ENCODE measurements around the gene MGAT1. TPM values are rescaled to one million over a fixed set of nuclear protein-coding genes. Genes with fewer than 3 reads are reported as not detected.

MGAT1 gene
- total RNA-seq, 4 donors from 2014 or later, result 100 to 138 (median 115) TPM

DNA sequence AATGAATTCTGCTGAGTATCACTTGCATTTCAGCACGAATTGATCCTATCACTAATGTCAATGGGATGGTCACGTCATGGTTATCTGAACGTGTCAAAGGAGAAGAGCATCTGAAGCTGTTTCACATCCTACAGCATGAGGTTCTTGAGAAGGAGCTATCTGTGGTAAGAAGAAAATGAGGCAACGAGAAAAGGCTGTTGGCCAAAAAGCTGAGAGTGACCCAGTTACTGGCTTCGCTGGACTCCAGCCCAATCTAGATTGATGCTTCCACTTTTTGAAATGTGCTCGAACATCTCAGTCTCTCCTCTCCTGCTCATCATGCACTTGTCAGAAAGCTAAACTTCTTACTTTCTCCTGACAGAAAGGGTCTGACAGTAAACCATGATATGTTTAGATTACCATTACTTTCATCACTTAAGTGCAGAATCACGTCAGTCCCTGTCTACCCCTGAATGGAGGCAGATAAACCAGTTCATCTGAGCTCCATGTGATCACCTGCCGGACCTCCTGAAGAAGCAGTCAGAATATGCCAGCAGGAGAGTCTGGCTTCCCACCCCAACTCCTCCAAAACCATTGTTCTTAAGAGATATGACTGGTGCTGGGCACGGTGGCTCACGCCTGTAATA is 22.5 kb downstream of the MGAT1 start:
- no peaks in the 10 kb centered on the region for H3K36me3 ChIP-seq
- in situ Hi-C loops (cut with MboI; ENCODE audit: low sequenced_read_pairs in 4 of 4) (loop anchor here in 2 of 4 donors (5.0 to 10.0 kb wide), 2 partner anchors 92 to 375 kb away; no protein-coding TSS in a partner anchor), intact Hi-C loops (cut with DNase I; ENCODE audit: low total_unique reads) (loop anchor here (10.0 kb wide), 1 partner anchor 375 kb away; no protein-coding TSS in a partner anchor)
- ATAC-seq (no peak), DNase-seq (no peak)
- H3K4me1 ChIP-seq, result peaks cover 0 to 8% of the 10 kb centered on the region in 2 donors
- no peak overlapping the region for H3K4me3 ChIP-seq
- H3K27ac ChIP-seq, result no peak overlapping the region
- H3K9me3 ChIP-seq, result no peaks in the 10 kb centered on the region
- TF ChIP-seq POLR2A (IDR thresholded peaks at IDR 0.05) (no peak), CTCF (IDR thresholded peaks at IDR 0.05 in 4 of 5, conservative IDR thresholded peaks at IDR 0.05 in 1 of 5) (no peak)
- no peaks in the 10 kb centered on the region for H3K27me3 ChIP-seq

DNA sequence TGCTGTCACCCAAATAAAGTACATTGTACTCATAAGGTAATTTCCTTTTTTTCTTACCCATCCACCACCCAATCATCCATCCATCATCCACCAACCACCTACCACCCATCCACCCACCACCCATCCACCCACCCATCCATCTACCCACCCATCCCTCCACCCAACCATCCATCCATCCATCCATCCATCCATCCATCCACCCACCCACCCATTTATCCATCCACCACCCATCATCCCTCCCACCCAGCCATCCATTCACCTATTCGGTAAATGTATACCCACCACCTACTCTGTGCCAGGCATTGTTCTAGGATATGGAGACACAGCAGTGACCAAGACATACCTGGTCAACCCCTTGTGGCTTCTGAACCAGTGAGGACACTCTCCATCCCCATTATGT is 25.1 kb downstream of the MGAT1 start:
- no peaks in the 10 kb centered on the region for H3K9me3 ChIP-seq
- DNase-seq (no peak), ATAC-seq (no peak)
- no peak overlapping the region for H3K27ac ChIP-seq
- H3K4me3 ChIP-seq, result no peak overlapping the region
- no peaks in the 10 kb centered on the region for H3K27me3 ChIP-seq
- in situ Hi-C loops (cut with MboI; ENCODE audit: low sequenced_read_pairs in 4 of 4), result no loop called here
- intact Hi-C loops (cut with DNase I; ENCODE audit: low total_unique reads), result no loop called here
- no peaks in the 10 kb centered on the region for H3K4me1 ChIP-seq
- no peak for TF ChIP-seq POLR2A (IDR thresholded peaks at IDR 0.05)
- TF ChIP-seq CTCF (IDR thresholded peaks at IDR 0.05 in 4 of 5, conservative IDR thresholded peaks at IDR 0.05 in 1 of 5), result no peak
- no peaks in the 10 kb centered on the region for H3K36me3 ChIP-seq

- H3K9me3 ChIP-seq, result no peaks in the 10 kb centered on the region
- no peaks in the 10 kb centered on the region for H3K36me3 ChIP-seq
- H3K4me3 ChIP-seq, result no peak overlapping the region
- no peak overlapping the region for H3K27ac ChIP-seq
- intact Hi-C loops (cut with DNase I; ENCODE audit: low total_unique reads), result no loop called here
- H3K4me1 ChIP-seq, result no peaks in the 10 kb centered on the region
- in situ Hi-C loops (cut with MboI; ENCODE audit: low sequenced_read_pairs in 4 of 4), result no loop called here
- no peak for TF ChIP-seq CTCF (IDR thresholded peaks at IDR 0.05 in 4 of 5, conservative IDR thresholded peaks at IDR 0.05 in 1 of 5)
- TF ChIP-seq POLR2A (IDR thresholded peaks at IDR 0.05), result no peak
- ATAC-seq (no peak), DNase-seq (no peak)
- H3K27me3 ChIP-seq, result peaks cover 0 to 3% (median 0%) of the 10 kb centered on the region in 3 donors
Observed at GRCh38 chr5:180776376-180776775, 26.2 kb downstream of the MGAT1 start.

- peaks cover 0 to 3% (median 0%) of the 10 kb centered on the region in 3 donors for H3K27me3 ChIP-seq
- H3K9me3 ChIP-seq, result no peaks in the 10 kb centered on the region
- H3K4me3 ChIP-seq, result no peak overlapping the region
- ATAC-seq, result no peak
- no peak for DNase-seq
- intact Hi-C loops (cut with DNase I; ENCODE audit: low total_unique reads), result no loop called here
- H3K36me3 ChIP-seq, result no peaks in the 10 kb centered on the region
- H3K27ac ChIP-seq, result no peak overlapping the region
- TF ChIP-seq POLR2A (IDR thresholded peaks at IDR 0.05), result no peak
- no peak for TF ChIP-seq CTCF (IDR thresholded peaks at IDR 0.05 in 4 of 5, conservative IDR thresholded peaks at IDR 0.05 in 1 of 5)
- in situ Hi-C loops (cut with MboI; ENCODE audit: low sequenced_read_pairs in 4 of 4), result no loop called here
- no peaks in the 10 kb centered on the region for H3K4me1 ChIP-seq
Observed at GRCh38 chr5:180775624-180776023, 27.0 kb downstream of the MGAT1 start.

GRCh38 chr5:180771839-180772238 is 30.8 kb downstream of the MGAT1 start:
- Histone ChIP-seq H3K36me3 (no peaks in the 10 kb centered on the region), H3K9me3 (no peaks in the 10 kb centered on the region), H3K4me3 (no peak overlapping the region), H3K27me3 (peaks cover 0 to 3% (median 0%) of the 10 kb centered on the region in 3 donors), H3K27ac (no peak overlapping the region), H3K4me1 (no peaks in the 10 kb centered on the region)
- no peak for DNase-seq
- no peak for ATAC-seq
- intact Hi-C loops (cut with DNase I; ENCODE audit: low total_unique reads), result no loop called here
- in situ Hi-C loops (cut with MboI; ENCODE audit: low sequenced_read_pairs in 4 of 4), result no loop called here
- no peak for TF ChIP-seq POLR2A (IDR thresholded peaks at IDR 0.05)
- no peak for TF ChIP-seq CTCF (IDR thresholded peaks at IDR 0.05 in 4 of 5, conservative IDR thresholded peaks at IDR 0.05 in 1 of 5)
